HG03378 (cell line): Measurements from ENCODE around the gene KLHL26.

ENCODE experiments used
- ATAC-seq: cut with Tn5 transposase; IDR thresholded peaks from one replicate; pipeline ENCODE4 v1.9.1; 2021; ENCODE audit warnings: mild to moderate bottlenecking, moderate library complexity; ENCODE audit not compliant: unreplicated experiment

Gene KLHL26

DNA sequence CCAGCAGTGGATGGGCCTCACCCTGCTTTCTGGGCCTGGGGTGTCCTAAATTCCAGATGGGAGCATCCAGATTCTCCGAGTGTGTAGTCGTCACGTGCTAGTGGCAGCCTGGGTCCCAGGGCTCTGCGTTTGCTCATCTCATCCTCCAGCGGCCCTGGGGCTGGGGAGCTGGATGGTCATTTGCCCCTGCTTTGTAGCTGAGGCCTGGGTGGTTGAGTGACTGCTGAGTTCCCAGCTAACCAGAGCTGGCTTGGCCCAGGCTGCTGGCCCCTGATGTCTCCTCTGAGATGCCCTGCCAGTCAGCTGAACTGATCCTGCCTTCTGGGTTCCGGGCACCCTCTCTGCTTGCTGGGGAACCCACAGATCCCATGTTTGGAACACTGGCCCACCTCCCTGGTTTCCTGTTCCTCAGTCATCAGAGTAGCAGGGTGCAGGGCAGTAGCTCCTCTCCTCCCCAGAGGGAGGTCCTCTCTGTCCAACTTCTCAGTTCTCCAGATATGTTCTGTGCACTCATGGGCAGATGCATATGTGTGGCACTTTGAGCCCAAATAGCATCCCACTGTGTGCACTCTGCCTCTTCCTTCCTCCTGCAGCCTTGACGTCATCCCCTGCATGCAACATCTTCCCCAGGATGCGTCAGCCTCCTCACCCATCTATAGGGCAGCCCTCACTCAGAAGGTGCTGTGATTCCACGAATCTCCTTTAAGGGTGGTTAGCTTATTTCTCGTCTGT, 24.3 kb downstream of the KLHL26 start:
- no peak for ATAC-seq

GRCh38 chr19:18662972-18663732, 26.3 kb downstream of the KLHL26 start:
- no peak for ATAC-seq

DNA sequence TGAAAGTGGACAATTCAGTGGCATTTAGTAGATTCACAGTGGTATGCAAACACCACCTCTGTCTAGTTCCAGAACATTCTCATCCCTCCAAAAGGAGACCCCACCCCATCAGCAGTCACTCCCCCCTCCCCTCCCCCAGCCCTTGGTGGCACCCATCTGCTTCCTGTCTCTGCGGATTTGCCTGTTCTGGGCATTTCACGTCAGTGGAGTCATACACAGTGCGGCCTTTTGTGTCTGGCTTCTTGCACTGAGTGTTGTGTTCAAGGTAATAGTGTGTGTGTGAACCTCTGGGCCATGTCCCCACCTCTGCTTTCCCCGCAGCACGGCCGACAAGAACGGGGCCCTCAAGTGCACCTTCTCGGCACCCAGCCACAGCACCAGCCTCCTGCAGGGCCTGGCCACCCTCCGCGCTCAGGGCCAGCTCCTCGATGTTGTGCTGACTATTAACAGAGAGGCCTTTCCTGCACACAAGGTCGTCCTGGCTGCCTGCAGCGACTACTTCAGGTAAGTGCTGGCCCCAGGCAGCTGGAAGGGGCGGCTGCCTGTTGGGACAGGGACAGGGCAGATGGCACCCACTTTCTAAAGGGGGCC, 27.2 kb downstream of the KLHL26 start:
- ATAC-seq = no peak

- no peak for ATAC-seq
These were observed 29.0 kb downstream of the KLHL26 start for GRCh38 chr19:18665771-18666202.

- ATAC-seq = no peak
These were observed 29.5 kb downstream of the KLHL26 start for GRCh38 chr19:18666317-18666716.

GRCh38 chr19:18666784-18667183, 30.0 kb downstream of the KLHL26 start:
- ATAC-seq = no peak

GRCh38 chr19:18667531-18668251, 30.9 kb downstream of the KLHL26 start:
- no peak for ATAC-seq

- ATAC-seq = no peak
These were observed 31.4 kb downstream of the KLHL26 start for GRCh38 chr19:18668252-18668631.

- ATAC-seq = no peak
These were observed 32.1 kb downstream of the KLHL26 start for GRCh38 chr19:18668744-18669523.

DNA sequence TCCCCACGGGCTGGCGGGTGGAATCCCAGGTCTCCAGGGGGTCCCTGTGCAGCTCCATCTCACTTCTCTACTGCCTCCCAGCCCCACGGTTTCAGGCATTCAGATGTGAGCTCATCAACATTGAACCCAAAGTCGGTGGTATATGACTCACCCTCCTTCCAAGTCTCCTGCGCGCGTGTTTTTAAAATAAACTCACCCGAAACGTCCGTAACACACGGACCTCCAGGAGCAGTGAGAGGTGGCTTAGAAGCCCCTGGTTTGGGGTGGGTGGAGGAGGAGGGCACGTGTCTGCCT, 32.6 kb downstream of the KLHL26 start:
- no peak for ATAC-seq

DNA sequence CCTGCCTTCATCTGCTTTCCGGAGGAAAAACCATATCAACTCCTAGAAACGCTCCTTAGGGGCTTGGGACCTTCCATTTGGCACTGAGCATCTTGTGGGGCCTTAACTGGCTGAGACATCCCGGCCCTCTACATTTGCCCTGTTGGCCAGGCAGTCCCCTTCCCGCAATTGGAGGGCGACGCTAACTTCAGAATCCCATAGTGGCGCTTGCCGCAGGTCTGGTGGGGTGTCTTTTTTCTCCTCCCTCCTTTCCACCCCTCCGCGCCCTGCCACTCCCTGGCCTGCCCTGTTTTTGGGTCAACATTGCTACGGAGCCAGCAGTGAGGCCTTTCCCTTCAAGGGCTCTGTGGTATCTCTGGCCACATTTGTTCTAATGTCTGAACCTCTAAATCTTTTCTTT, 33.1 kb downstream of the KLHL26 start:
- ATAC-seq = no peak

DNA sequence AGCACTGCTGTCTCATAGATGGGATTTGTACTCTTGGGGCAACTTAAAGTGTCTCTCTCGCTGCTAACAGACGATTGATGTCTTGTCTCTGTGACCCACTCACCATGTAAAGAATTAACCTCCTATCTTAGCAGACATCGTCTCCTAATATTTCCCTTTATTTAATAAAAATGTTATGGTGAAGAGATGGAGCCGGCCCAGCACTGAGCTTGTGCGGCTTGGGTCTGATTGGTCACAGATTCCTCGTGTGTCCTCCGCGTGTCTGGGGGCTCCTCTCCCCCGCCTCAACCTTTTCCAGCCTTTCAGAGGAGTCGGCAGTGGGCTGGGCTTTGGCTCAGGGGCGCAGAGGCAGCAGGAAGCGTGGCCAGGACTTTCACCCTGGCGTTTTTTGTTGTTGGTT, 33.5 kb downstream of the KLHL26 start:
- ATAC-seq = no peak

GRCh38 chr19:18671303-18672043, 34.6 kb downstream of the KLHL26 start:
- no peak for ATAC-seq

GRCh38 chr19:18672044-18672451, 35.2 kb downstream of the KLHL26 start:
- no peak for ATAC-seq

DNA sequence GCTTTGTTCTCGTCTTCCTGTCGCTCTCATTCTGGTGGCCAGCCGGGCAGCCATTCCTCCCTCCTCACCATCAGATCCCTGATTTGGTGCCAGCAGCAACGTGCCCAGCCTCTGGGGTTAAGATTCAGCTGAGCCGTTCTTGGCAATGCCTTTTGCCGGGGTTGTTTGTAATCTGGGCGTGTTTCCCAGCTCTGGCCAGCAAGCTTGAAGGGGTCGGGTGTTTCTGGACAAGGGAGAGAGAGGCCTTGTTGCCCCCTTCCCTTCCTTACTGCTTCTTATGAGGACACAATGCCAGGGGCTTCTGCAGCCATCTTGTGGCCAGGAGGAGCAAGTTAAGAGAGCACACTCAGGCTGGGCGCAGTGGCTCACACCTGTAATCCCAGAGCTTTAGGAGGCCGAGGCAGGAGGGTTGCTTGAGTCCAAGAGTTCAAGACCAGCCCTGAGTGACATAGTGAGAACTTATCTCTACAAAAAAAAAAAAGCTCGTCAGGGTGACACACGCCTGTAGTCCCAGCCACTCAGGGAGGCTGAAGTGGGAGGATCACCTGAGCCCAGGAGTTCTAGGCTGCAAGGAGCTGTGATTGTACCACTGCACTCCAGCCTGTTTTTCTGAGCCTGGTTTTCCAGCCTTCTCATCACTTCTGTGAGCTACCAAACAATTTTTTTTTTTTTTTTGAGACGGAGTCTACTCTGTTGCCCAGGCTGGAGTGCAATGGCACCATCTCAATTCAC, 35.9 kb downstream of the KLHL26 start:
- ATAC-seq = no peak

DNA sequence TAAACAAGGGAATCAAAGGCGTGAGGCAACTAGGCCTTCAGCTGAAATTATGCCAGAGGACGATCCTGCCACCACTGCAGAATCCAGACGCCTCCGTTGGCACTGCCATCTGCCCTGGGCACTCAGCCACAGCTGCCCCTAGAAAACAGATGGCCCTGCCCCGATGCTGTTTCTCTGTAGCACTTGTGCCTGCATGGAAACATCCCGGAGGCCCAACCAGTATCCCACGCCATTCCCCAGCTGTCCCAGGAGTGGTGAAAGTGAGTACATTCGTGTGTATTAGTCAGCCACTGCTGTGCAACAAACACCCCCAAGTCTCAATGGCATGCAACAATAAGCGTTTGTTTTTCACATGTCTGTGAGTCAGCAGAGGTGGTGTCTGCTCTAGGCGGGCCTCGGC, 37.8 kb downstream of the KLHL26 start:
- no peak for ATAC-seq

- no peak for ATAC-seq
These were observed 39.0 kb downstream of the KLHL26 start for GRCh38 chr19:18675779-18676178.

GRCh38 chr19:18676692-18677091, 39.9 kb downstream of the KLHL26 start:
- no peak for ATAC-seq

- ATAC-seq = no peak
These were observed 40.3 kb downstream of the KLHL26 start for GRCh38 chr19:18677156-18677555.
